Suppressor macrophage treated with lipopolysaccharide for 1 hour (primary cell): ENCODE measurements around the gene GARIN5A.

Source experiments
- DNase-seq, 3 donors: peaks; one replicate each; pipeline ENCODE4 v3.0.0-alpha.2; 2020 to 2022

Gene GARIN5A

GRCh38 chr19:50486823-50487515 lies 10.3 kb upstream of the GARIN5A start:
- peak; percentile 44 to 69 (median 45) for DNase-seq

GRCh38 chr19:50485284-50485955 lies 8.8 kb upstream of the GARIN5A start:
- DNase-seq = no peak

- DNase-seq = no peak
Observed at GRCh38 chr19:50482916-50483315, 6.3 kb upstream of the GARIN5A start.

- no peak for DNase-seq
Observed at GRCh38 chr19:50482271-50482855, 5.7 kb upstream of the GARIN5A start.

GRCh38 chr19:50481351-50482149 lies 4.9 kb upstream of the GARIN5A start:
- DNase-seq = no peak

- DNase-seq = no peak
Observed at GRCh38 chr19:50480281-50481111, 3.8 kb upstream of the GARIN5A start.

GRCh38 chr19:50479761-50480251 lies 3.2 kb upstream of the GARIN5A start:
- no peak for DNase-seq

GRCh38 chr19:50478901-50479715 lies 2.5 kb upstream of the GARIN5A start:
- peak in 2 of 3 donors; percentile 26 to 46 for DNase-seq

GRCh38 chr19:50477751-50478515 lies 1.3 kb upstream of the GARIN5A start:
- DNase-seq = no peak

GRCh38 chr19:50476907-50477238 lies 225 bp upstream of the GARIN5A start:
- DNase-seq = no peak

GRCh38 chr19:50475736-50476223 lies 868 bp downstream of the GARIN5A start:
- no peak for DNase-seq

GRCh38 chr19:50475101-50475568 lies 1.5 kb downstream of the GARIN5A start:
- no peak for DNase-seq

GRCh38 chr19:50473336-50473735 lies 3.3 kb downstream of the GARIN5A start:
- peak in 1 of 3 donors; percentile 10 for DNase-seq

- no peak for DNase-seq
Observed at GRCh38 chr19:50468818-50469217, 7.8 kb downstream of the GARIN5A start.

GRCh38 chr19:50467566-50467965 lies 9.1 kb downstream of the GARIN5A start:
- no peak for DNase-seq

GRCh38 chr19:50466706-50467039 lies 10.0 kb downstream of the GARIN5A start:
- DNase-seq = no peak

- DNase-seq = peak in 1 of 3 donors; percentile 29
Observed at GRCh38 chr19:50465986-50466705, 10.5 kb downstream of the GARIN5A start.

GRCh38 chr19:50465000-50465399 lies 11.6 kb downstream of the GARIN5A start:
- no peak for DNase-seq

GRCh38 chr19:50464348-50464747 lies 12.3 kb downstream of the GARIN5A start:
- no peak for DNase-seq

GRCh38 chr19:50462970-50463369 lies 13.7 kb downstream of the GARIN5A start:
- DNase-seq = no peak
